Adrenal gland (tissue), 12 donors: ENCODE results near the gene CYP21A2. TPM values are rescaled to one million over a fixed set of nuclear protein-coding genes. Genes with fewer than 3 reads are reported as not detected.

Experiments
- DNase-seq, 7 donors: peaks; one replicate each; pipeline ENCODE4 v3.0.0-alpha.2; 2019 to 2020
- H3K27ac ChIP-seq, 5 donors: fragments of 200-600 bp; sonication (generic) in 4 of 5; 1 replicate in 3 of 5; 2 replicates in 2 of 5; pipeline versions ENCODE4 v1.5.1 to v1.8.0; 2016 to 2020; ENCODE audit warnings: mild to moderate bottlenecking in 1 of 5
- H3K27me3 ChIP-seq: fragments of 200-600 bp; 2 replicates; pipeline ENCODE4 v1.8.0; 2021
- H3K36me3 ChIP-seq, 2 donors: fragments of 200-600 bp; replicated peaks in 1 of 2; 1 replicate in 1 of 2; 2 replicates in 1 of 2; pipeline versions ENCODE4 v1.5.1 to v1.8.0; 2018 to 2022
- H3K4me1 ChIP-seq, 2 donors: fragments of 200-600 bp; replicated peaks in 1 of 2; 1 replicate in 1 of 2; 2 replicates in 1 of 2; pipeline versions ENCODE4 v1.5.1 to v1.8.0; 2018 to 2021
- H3K4me3 ChIP-seq, 4 donors: fragments of 200-600 bp; sonication (generic) in 3 of 4; one replicate each; pipeline ENCODE4 v1.5.1; 2016 to 2018
- H3K9me3 ChIP-seq, 3 donors: fragments of 200-600 bp; sonication (generic) in 1 of 3; replicated peaks in 1 of 3; 1 replicate in 2 of 3; 2 replicates in 1 of 3; pipeline versions ENCODE4 v1.5.1 to v1.8.0; 2016 to 2021
- CTCF ChIP-seq, 6 experiments: fragments of 450-650 bp in 4 of 6; fragments of 200-600 bp in 2 of 6; sonication (generic) in 1 of 6; IDR thresholded peaks; 1 replicate in 5 of 6; 2 replicates in 1 of 6; pipeline versions ENCODE4 v1.5.1 to v1.8.0; 2016 to 2021; ENCODE audit warnings: antibody characterized with exemption in 6 of 6, mild to moderate bottlenecking in 2 of 6, moderate library complexity in 1 of 6
- POLR2A ChIP-seq, 2 donors: fragments of 450-650 bp; IDR thresholded peaks; one replicate each; pipeline ENCODE4 v1.6.1; 2017; ENCODE audit warnings: antibody characterized with exemption in 2 of 2, mild to moderate bottlenecking in 2 of 2, moderate library complexity in 1 of 2
- WGBS, 4 donors: extraction: QIAGEN DNeasy Blood & Tissue Kit in 2 of 4; methylation state at CpG; one replicate each; pipeline versions ENCODE4 v1.1.5 to v1.1.7; 2013 to 2017; 5-methylcytosine and 5-hydroxymethylcytosine counted together
- intact Hi-C, 2 donors: fragments of 100-400 bp; cut with DNase I; formaldehyde crosslinking; loops; one replicate each; pipeline versions ENCODE4 v1.14.1 to v1.15.0; 2022 to 2023
- polyA plus RNA-seq, 3 donors: library from polyadenylated mRNA; stranded (reverse); fragments of 200-250 nt in 2 of 3; fragments of 350-450 nt in 1 of 3; fragmentation: Illumina TruSeq in 1 of 3; extraction: RNeasy Lipid Tissue Mini Kit (QIAGEN cat#74804) in 1 of 3; gene quantifications; one replicate each; pipeline ENCODE4 v1.2.3, GENCODE V29; 2013 to 2014
- total RNA-seq, 9 donors: library from RNA; depleted of rRNA in 4 of 9; stranded (reverse); fragments of >200 nt in 4 of 9; fragments of 120-200 nt in 1 of 9; fragmentation: NEBNext Ultra II Directional in 1 of 9; extraction: Animal tissue kit (Norgen Biotek cat#: 25700) in 1 of 9; gene quantifications; one replicate each; pipeline versions ENCODE4 v1.1.0 to v1.2.4, GENCODE V29; 2013 to 2023
- donor health status: healthy with polysubstance abuse.
- donor health status: Bipolar disorder and iron deficiency.
- donor health status: DM: yes; HTN: yes; CAD: no.
- donor health status: DM: no; HTN: no; CAD: no.
- donor health status: DM: no; HTN: no; CAD: no.
- donor health status: DM: yes; HTN: yes; CAD: no.

Gene CYP21A2
- total and polyA plus RNA-seq, 12 donors, result 528 to 6,352 (median 2,473) TPM

GRCh38 chr6:32082935-32083334, 44.7 kb downstream of the CYP21A2 start:
- Histone ChIP-seq H3K4me3 (no peak overlapping the region), H3K27ac (peak overlapping the region in 3 of 5 donors; percentile 7 to 87 (median 62))
- WGBS, 4 donors, result 54 to 79% (median 67%) methylated on average over 9 of the region's 9 CpGs

GRCh38 chr6:32083812-32084768, 45.9 kb downstream of the CYP21A2 start:
- TF ChIP-seq CTCF (IDR thresholded peaks at IDR 0.05) (no peak), POLR2A (IDR thresholded peaks at IDR 0.05) (no peak)
- intact Hi-C loops, result no loop called here
- 92 to 94% (median 94%) methylated on average over 15 to 22 of the region's 22 CpGs for WGBS, 4 donors
- no peaks in the 10 kb centered on the region for H3K9me3 ChIP-seq
- no peaks in the 10 kb centered on the region for H3K36me3 ChIP-seq
- peak overlapping the region in 2 of 5 donors; percentile 7 to 87 for H3K27ac ChIP-seq
- H3K27me3 ChIP-seq, result no peaks in the 10 kb centered on the region
- no peak for DNase-seq
- H3K4me3 ChIP-seq, result no peak overlapping the region
- H3K4me1 ChIP-seq, result peaks cover 24 to 48% of the 10 kb centered on the region in 2 donors

More at GRCh38 chr6:32082935-32083334, 44.7 kb downstream of the CYP21A2 start:
- Histone ChIP-seq H3K4me1 (peaks cover 28 to 53% of the 10 kb centered on the region in 2 donors), H3K9me3 (no peaks in the 10 kb centered on the region), H3K27me3 (no peaks in the 10 kb centered on the region), H3K36me3 (no peaks in the 10 kb centered on the region)
- peak in 6 of 7 donors; percentile 64 to 80 (median 72) for DNase-seq
- intact Hi-C loops, result no loop called here
- no peak for TF ChIP-seq CTCF (IDR thresholded peaks at IDR 0.05)

GRCh38 chr6:32084780-32085179, 46.6 kb downstream of the CYP21A2 start:
- no peaks in the 10 kb centered on the region for H3K27me3 ChIP-seq
- H3K4me3 ChIP-seq, result no peak overlapping the region
- no peaks in the 10 kb centered on the region for H3K9me3 ChIP-seq
- peak overlapping the region in 1 of 5 donors; percentile 87 for H3K27ac ChIP-seq
- WGBS, 4 donors, result 85 to 98% (median 92%) methylated on average over 2 of the region's 2 CpGs
- intact Hi-C loops, result no loop called here
- H3K4me1 ChIP-seq, result peaks cover 22 to 41% of the 10 kb centered on the region in 2 donors
- DNase-seq, result no peak
- no peak for TF ChIP-seq CTCF (IDR thresholded peaks at IDR 0.05)
- no peak for TF ChIP-seq POLR2A (IDR thresholded peaks at IDR 0.05)
- H3K36me3 ChIP-seq, result no peaks in the 10 kb centered on the region

GRCh38 chr6:32085759-32086459, 47.7 kb downstream of the CYP21A2 start:
- no peak for TF ChIP-seq CTCF (IDR thresholded peaks at IDR 0.05)
- TF ChIP-seq POLR2A (IDR thresholded peaks at IDR 0.05), result no peak
- no peaks in the 10 kb centered on the region for H3K9me3 ChIP-seq
- H3K27me3 ChIP-seq, result no peaks in the 10 kb centered on the region
- H3K27ac ChIP-seq, result peak overlapping the region in 1 of 5 donors; percentile 80
- intact Hi-C loops, result no loop called here
- 86 to 88% (median 88%) methylated on average over 8 to 17 of the region's 17 CpGs for WGBS, 4 donors
- DNase-seq, result no peak
- no peak overlapping the region for H3K4me3 ChIP-seq
- H3K4me1 ChIP-seq, result peaks cover 22 to 37% of the 10 kb centered on the region in 2 donors
- H3K36me3 ChIP-seq, result no peaks in the 10 kb centered on the region
